Gastrocnemius medialis (tissue), 4 donors: ENCODE measurements around the gene TRAF2. TPM values are rescaled to one million over a fixed set of nuclear protein-coding genes. Genes with fewer than 3 reads are reported as not detected.

ENCODE experiments used
- ATAC-seq, 2 donors: fragments of 150-250 bp; one replicate each; pipeline ENCODE4 v1.9.1; 2016
- DNase-seq, 2 donors: peaks; one replicate each; pipeline ENCODE4 v3.0.0-alpha.2; 2019
- H3K27ac ChIP-seq, 4 donors: fragments of 200-600 bp; sonication (generic); 1 replicate in 1 of 4; 2 replicates in 3 of 4; pipeline ENCODE4 v1.5.1; 2016 to 2018; ENCODE audit warnings: mild to moderate bottlenecking in 2 of 4, moderate library complexity in 1 of 4
- H3K27me3 ChIP-seq, 3 donors: fragments of 200-600 bp; sonication (generic) in 2 of 3; 1 replicate in 1 of 3; 2 replicates in 2 of 3; pipeline versions ENCODE4 v1.5.1 to v1.6.0; 2016 to 2019; ENCODE audit warnings: mild to moderate bottlenecking in 1 of 3, moderate library complexity in 1 of 3
- H3K36me3 ChIP-seq, 2 donors: fragments of 200-600 bp; sonication (generic) in 1 of 2; one replicate each; pipeline ENCODE4 v1.5.1; 2017 to 2018
- H3K4me1 ChIP-seq, 2 donors: fragments of 200-600 bp; sonication (generic) in 1 of 2; one replicate each; pipeline ENCODE4 v1.5.1; 2016 to 2017; ENCODE audit warnings: mild to moderate bottlenecking in 2 of 2
- H3K4me3 ChIP-seq, 4 donors: fragments of 200-600 bp; sonication (generic) in 3 of 4; 1 replicate in 1 of 4; 2 replicates in 3 of 4; pipeline ENCODE4 v1.5.1; 2016 to 2019; ENCODE audit warnings: mild to moderate bottlenecking in 2 of 4
- H3K9me3 ChIP-seq, 3 donors: fragments of 200-600 bp; sonication (generic) in 2 of 3; 1 replicate in 1 of 3; 2 replicates in 2 of 3; pipeline ENCODE4 v1.5.1; 2016 to 2019
- POLR2A ChIP-seq, 2 donors: fragments of 450-650 bp; IDR thresholded peaks; one replicate each; pipeline ENCODE4 v1.6.1; 2017; ENCODE audit warnings: antibody characterized with exemption in 2 of 2, mild to moderate bottlenecking in 2 of 2, moderate library complexity in 2 of 2
- in situ Hi-C, 4 donors: fragments of 200-750 bp; cut with MboI; loops; one replicate each; pipeline versions ENCODE4 v1.15.0 to v1.8.0; 2017; ENCODE audit warnings: low sequenced_read_pairs in 4 of 4
- intact Hi-C: fragments of 100-400 bp; cut with DNase I; formaldehyde crosslinking; loops from one replicate; pipeline ENCODE4 v1.15.1; 2023; ENCODE audit warnings: low total_unique reads
- total RNA-seq, 4 donors: library from RNA; depleted of rRNA; stranded (reverse); fragments of >200 nt; gene quantifications; one replicate each; pipeline versions ENCODE4 v1.1.0 to v1.2.3, GENCODE V29; 2016
- TF ChIP-seq, protein P1 (sequence below), 5 experiments: fragments of 450-650 bp in 3 of 5; fragments of 200-600 bp in 2 of 5; sonication (generic) in 2 of 5; IDR thresholded peaks in 4 of 5; conservative IDR thresholded peaks in 1 of 5; 1 replicate in 4 of 5; 2 replicates in 1 of 5; pipeline ENCODE4 v1.5.1; 2016 to 2019; ENCODE audit warnings: antibody characterized with exemption in 5 of 5, mild to moderate bottlenecking in 3 of 5, moderate library complexity in 3 of 5

TRAF2 gene
- total RNA-seq, 4 donors from 2014 or later: 3.5 to 6.6 (median 4.8) TPM

- Histone ChIP-seq H3K4me1 (no peaks in the 10 kb centered on the region), H3K27me3 (peaks cover 0 to 6% (median 0%) of the 10 kb centered on the region in 3 donors), H3K9me3 (no peaks in the 10 kb centered on the region), H3K4me3 (no peak overlapping the region), H3K36me3 (no peaks in the 10 kb centered on the region), H3K27ac (no peak overlapping the region)
- TF ChIP-seq POLR2A (IDR thresholded peaks at IDR 0.05): no peak
- TF ChIP-seq, protein P1, sequence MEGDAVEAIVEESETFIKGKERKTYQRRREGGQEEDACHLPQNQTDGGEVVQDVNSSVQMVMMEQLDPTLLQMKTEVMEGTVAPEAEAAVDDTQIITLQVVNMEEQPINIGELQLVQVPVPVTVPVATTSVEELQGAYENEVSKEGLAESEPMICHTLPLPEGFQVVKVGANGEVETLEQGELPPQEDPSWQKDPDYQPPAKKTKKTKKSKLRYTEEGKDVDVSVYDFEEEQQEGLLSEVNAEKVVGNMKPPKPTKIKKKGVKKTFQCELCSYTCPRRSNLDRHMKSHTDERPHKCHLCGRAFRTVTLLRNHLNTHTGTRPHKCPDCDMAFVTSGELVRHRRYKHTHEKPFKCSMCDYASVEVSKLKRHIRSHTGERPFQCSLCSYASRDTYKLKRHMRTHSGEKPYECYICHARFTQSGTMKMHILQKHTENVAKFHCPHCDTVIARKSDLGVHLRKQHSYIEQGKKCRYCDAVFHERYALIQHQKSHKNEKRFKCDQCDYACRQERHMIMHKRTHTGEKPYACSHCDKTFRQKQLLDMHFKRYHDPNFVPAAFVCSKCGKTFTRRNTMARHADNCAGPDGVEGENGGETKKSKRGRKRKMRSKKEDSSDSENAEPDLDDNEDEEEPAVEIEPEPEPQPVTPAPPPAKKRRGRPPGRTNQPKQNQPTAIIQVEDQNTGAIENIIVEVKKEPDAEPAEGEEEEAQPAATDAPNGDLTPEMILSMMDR (IDR thresholded peaks at IDR 0.05 in 4 of 5, conservative IDR thresholded peaks at IDR 0.05 in 1 of 5): no peak
- in situ Hi-C loops (no loop called here), intact Hi-C loops (no loop called here)
- ATAC-seq (no peak), DNase-seq (no peak)
Measured at GRCh38 chr9:136962163-136962562, 75.8 kb downstream of the TRAF2 start.

DNA sequence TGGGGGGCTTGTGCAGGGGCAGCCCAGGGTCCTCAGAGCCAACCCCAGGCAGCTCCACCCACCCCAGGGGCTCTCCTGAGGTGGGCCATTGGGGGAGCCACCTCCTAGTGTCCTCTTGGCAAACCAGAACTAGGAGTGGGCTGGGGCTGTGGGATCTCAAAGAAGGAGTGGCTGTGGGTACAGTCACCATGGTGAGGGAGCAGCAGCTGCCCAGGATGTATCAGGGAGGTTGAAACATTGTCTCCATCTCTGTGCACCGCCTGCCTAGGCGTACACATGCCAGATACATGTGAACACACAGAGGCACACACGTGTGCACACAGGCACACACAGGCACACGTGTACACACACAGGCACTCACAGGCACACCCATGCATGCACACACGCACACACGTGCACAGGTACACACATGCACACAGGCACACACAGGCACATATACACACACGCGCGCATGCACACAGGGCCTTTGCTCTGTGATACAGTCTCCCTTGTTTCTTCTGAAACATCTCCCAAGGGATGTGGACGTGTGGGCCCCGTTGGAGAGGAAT lies 76.5 kb downstream of the TRAF2 start:
- H3K4me3 ChIP-seq: no peak overlapping the region
- H3K36me3 ChIP-seq: no peaks in the 10 kb centered on the region
- DNase-seq (no peak), ATAC-seq (no peak)
- H3K27ac ChIP-seq: no peak overlapping the region
- H3K4me1 ChIP-seq: no peaks in the 10 kb centered on the region
- no peaks in the 10 kb centered on the region for H3K9me3 ChIP-seq
- H3K27me3 ChIP-seq: peaks cover 0 to 6% (median 0%) of the 10 kb centered on the region in 3 donors
- TF ChIP-seq, protein P1 (IDR thresholded peaks at IDR 0.05 in 4 of 5, conservative IDR thresholded peaks at IDR 0.05 in 1 of 5): no peak
- TF ChIP-seq POLR2A (IDR thresholded peaks at IDR 0.05): no peak
- intact Hi-C loops: no loop called here
- in situ Hi-C loops: no loop called here

DNA sequence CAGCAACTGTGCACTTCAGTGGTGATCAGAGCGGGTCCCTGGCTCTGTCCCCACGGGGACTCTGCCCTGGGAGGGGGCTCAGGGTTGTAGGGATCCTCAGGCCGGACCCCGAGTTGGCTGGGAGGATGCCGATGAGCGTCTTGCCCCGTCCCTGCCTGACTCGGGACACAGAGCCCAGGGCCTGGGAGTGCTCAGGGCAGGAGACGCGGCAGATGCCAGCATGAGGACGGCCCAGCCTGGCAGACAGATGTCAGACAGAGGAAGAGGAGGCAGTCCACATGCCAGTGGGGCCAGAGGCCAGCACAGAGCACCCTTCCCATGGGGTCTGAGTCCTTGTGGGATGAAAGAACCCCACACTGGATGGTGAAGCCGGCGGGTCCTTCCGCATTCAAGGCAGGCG lies 77.0 kb downstream of the TRAF2 start:
- intact Hi-C loops: no loop called here
- Histone ChIP-seq H3K27me3 (peaks cover 0 to 6% (median 0%) of the 10 kb centered on the region in 3 donors), H3K27ac (no peak overlapping the region), H3K9me3 (no peaks in the 10 kb centered on the region), H3K4me1 (no peaks in the 10 kb centered on the region), H3K36me3 (no peaks in the 10 kb centered on the region), H3K4me3 (no peak overlapping the region)
- no peak for DNase-seq
- in situ Hi-C loops: no loop called here
- no peak for ATAC-seq
- TF ChIP-seq, protein P1 (IDR thresholded peaks at IDR 0.05 in 4 of 5, conservative IDR thresholded peaks at IDR 0.05 in 1 of 5): no peak
- no peak for TF ChIP-seq POLR2A (IDR thresholded peaks at IDR 0.05)

DNA sequence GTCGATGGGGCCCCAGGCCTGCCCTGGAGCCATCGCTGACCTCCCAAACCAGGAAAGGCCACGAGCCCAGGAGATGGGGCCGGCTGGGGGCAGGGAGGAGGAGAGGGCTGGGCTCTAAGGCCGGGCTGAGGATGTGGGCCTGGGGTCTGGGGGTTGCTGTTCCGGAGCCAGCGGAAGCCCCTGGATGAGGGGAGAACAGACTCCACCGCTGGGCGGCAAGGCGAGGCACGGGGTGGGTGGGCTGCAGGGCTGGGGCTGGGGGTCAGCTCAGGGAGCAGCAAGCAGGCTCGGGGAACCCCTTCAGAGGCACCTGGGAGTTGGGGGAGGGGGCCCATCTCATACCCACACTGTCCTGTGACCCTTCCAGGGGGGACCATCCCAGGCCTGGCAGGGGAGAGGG lies 77.4 kb downstream of the TRAF2 start:
- peaks cover 0 to 6% (median 0%) of the 10 kb centered on the region in 3 donors for H3K27me3 ChIP-seq
- no peaks in the 10 kb centered on the region for H3K9me3 ChIP-seq
- DNase-seq (no peak), ATAC-seq (no peak)
- H3K4me3 ChIP-seq: no peak overlapping the region
- in situ Hi-C loops (no loop called here), intact Hi-C loops (no loop called here)
- no peak for TF ChIP-seq POLR2A (IDR thresholded peaks at IDR 0.05)
- TF ChIP-seq, protein P1 (IDR thresholded peaks at IDR 0.05 in 4 of 5, conservative IDR thresholded peaks at IDR 0.05 in 1 of 5): no peak
- H3K27ac ChIP-seq: no peak overlapping the region
- H3K36me3 ChIP-seq: no peaks in the 10 kb centered on the region
- no peaks in the 10 kb centered on the region for H3K4me1 ChIP-seq

DNA sequence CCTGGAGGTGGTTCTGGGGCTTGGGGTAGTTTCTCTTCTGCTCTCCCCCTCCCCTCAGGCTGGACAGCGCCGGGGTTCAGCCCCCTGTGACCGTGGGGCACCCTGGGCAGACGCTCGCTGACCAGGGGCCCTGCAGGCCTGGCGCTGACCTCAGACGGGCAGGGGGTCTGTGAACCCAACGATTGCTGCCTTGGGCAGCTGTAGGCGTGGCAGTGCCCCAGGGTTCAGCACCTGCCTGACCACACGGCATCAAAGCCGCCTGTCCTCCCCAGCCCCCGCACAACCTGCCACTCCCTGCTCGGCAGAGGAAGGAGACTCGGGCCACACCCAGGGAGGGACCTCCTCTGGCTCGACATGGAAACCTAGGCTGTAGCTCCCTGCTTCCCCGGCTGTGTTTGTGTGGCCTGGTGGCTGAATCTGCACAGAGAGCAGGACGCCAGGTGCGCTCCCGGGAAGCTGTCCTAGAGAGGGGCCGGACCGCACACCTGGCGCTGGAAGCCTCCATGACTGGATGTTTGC lies 77.9 kb downstream of the TRAF2 start:
- TF ChIP-seq, protein P1 (IDR thresholded peaks at IDR 0.05 in 4 of 5, conservative IDR thresholded peaks at IDR 0.05 in 1 of 5): no peak
- TF ChIP-seq POLR2A (IDR thresholded peaks at IDR 0.05): no peak
- in situ Hi-C loops: no loop called here
- H3K36me3 ChIP-seq: no peaks in the 10 kb centered on the region
- intact Hi-C loops: no loop called here
- ATAC-seq: no peak
- no peaks in the 10 kb centered on the region for H3K9me3 ChIP-seq
- no peak overlapping the region for H3K4me3 ChIP-seq
- no peaks in the 10 kb centered on the region for H3K4me1 ChIP-seq
- H3K27ac ChIP-seq: no peak overlapping the region
- DNase-seq: no peak
- H3K27me3 ChIP-seq: peaks cover 0 to 6% (median 0%) of the 10 kb centered on the region in 3 donors
